ENCODE results near the gene GALNT17.
"Not testable (repeated sequence)": the region's sequence is repeated elsewhere in the genome, so short reads cannot be mapped to it uniquely, and the experiment has no call there.

Gene GALNT17

GRCh38 chr7:71733107-71733870, 601.3 kb downstream of the GALNT17 start:
- peak; percentile 98 for DNase-seq (ENCODE audit: low read depth, low spot score)

- peak; percentile 85 for DNase-seq (ENCODE audit: low read depth, low spot score)
Observed at GRCh38 chr7:71735961-71736556, 604.1 kb downstream of the GALNT17 start.

- not testable (repeated sequence) for DNase-seq (ENCODE audit: low read depth, low spot score)
Observed at GRCh38 chr7:71737931-71738540, 606.1 kb downstream of the GALNT17 start.

- peak; percentile 70 for DNase-seq (ENCODE audit: low read depth, low spot score)
Observed at GRCh38 chr7:71739520-71740173, 607.7 kb downstream of the GALNT17 start.

- DNase-seq (ENCODE audit: low read depth, low spot score) = no peak
Observed at GRCh38 chr7:71740174-71740560, 608.2 kb downstream of the GALNT17 start.

- DNase-seq (ENCODE audit: low read depth, low spot score) = no peak
Observed at GRCh38 chr7:71746006-71746405, 614.1 kb downstream of the GALNT17 start.

GRCh38 chr7:71750290-71750689, 618.3 kb downstream of the GALNT17 start:
- no peak for DNase-seq (ENCODE audit: low read depth, low spot score)

GRCh38 chr7:71752171-71752935, 620.4 kb downstream of the GALNT17 start:
- DNase-seq (ENCODE audit: low read depth, low spot score) = peak; percentile 90

GRCh38 chr7:71753236-71753635, 621.3 kb downstream of the GALNT17 start:
- DNase-seq (ENCODE audit: low read depth, low spot score) = no peak

- no peak for DNase-seq (ENCODE audit: low read depth, low spot score)
Observed at GRCh38 chr7:71753956-71754664, 622.2 kb downstream of the GALNT17 start.

- DNase-seq (ENCODE audit: low read depth, low spot score) = no peak
Observed at GRCh38 chr7:71754828-71755227, 622.9 kb downstream of the GALNT17 start.

GRCh38 chr7:71761336-71761735, 629.4 kb downstream of the GALNT17 start:
- DNase-seq (ENCODE audit: low read depth, low spot score) = no peak
